Measurements from ENCODE around the gene KRT7.

GRCh38 chr12:52188658-52189057 lies 44.4 kb upstream of the KRT7 start:
- TF ChIP-seq, protein P1, sequence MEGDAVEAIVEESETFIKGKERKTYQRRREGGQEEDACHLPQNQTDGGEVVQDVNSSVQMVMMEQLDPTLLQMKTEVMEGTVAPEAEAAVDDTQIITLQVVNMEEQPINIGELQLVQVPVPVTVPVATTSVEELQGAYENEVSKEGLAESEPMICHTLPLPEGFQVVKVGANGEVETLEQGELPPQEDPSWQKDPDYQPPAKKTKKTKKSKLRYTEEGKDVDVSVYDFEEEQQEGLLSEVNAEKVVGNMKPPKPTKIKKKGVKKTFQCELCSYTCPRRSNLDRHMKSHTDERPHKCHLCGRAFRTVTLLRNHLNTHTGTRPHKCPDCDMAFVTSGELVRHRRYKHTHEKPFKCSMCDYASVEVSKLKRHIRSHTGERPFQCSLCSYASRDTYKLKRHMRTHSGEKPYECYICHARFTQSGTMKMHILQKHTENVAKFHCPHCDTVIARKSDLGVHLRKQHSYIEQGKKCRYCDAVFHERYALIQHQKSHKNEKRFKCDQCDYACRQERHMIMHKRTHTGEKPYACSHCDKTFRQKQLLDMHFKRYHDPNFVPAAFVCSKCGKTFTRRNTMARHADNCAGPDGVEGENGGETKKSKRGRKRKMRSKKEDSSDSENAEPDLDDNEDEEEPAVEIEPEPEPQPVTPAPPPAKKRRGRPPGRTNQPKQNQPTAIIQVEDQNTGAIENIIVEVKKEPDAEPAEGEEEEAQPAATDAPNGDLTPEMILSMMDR (IDR thresholded peaks at IDR 0.05) = no peak
- TF ChIP-seq FOXJ3 (CRISPR knock-in tag; IDR thresholded peaks at IDR 0.05) = no peak
- no peak for TF ChIP-seq POLR2AphosphoS5 (IDR thresholded peaks at IDR 0.05; ENCODE audit: low read depth, low read length)
- no peak for TF ChIP-seq FOSL2 (IDR thresholded peaks at IDR 0.05; ENCODE audit: borderline replicate concordance, low read depth)
- TF ChIP-seq GATA2 (CRISPR knock-in tag; IDR thresholded peaks at IDR 0.05) = no peak
- TF ChIP-seq PBX3 (IDR thresholded peaks at IDR 0.05) = no peak
- no peak for TF ChIP-seq EP300 (IDR thresholded peaks at IDR 0.05; ENCODE audit: borderline replicate concordance in 1 of 2, low read depth in 1 of 2, low read length in 1 of 2)
- TF ChIP-seq EZH2phosphoT487 (IDR thresholded peaks at IDR 0.05; ENCODE audit: borderline replicate concordance, low read depth) = no peak
- no peak for TF ChIP-seq GABPA (IDR thresholded peaks at IDR 0.05; ENCODE audit: low read depth)

All from SK-N-SH (cell line).